ENCODE data around the gene ACOT8.
"Not testable (repeated sequence)": the region's sequence is repeated elsewhere in the genome, so short reads cannot be mapped to it uniquely, and the experiment has no call there.

Gene ACOT8

DNA sequence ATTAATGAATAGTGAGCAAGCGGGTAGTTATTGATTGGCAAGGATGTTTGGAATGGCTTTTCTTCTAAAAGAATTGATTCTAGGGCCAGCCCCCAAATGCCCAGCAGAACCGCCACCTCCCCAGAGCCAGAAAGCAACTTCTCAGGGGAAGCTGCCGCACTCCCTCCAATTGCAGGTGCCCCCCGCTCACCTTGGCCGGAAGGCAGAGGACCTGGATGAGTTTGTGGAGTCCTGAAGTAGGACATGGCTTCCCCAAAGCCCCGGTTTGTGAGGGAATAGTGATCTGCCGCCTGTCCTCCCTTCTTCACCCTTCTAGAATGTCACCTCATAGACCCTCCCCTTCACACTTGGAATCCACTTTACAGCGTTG lies 30.1 kb upstream of the ACOT8 start, which contains the start of gene SPATA25:
SPATA25 (minus strand) TSS at position 277 of the 370 bp plus-strand sequence; CDS start at position 245, 32 bp downstream.
- no peak for DNase-seq (ENCODE audit: low read depth)

DNA sequence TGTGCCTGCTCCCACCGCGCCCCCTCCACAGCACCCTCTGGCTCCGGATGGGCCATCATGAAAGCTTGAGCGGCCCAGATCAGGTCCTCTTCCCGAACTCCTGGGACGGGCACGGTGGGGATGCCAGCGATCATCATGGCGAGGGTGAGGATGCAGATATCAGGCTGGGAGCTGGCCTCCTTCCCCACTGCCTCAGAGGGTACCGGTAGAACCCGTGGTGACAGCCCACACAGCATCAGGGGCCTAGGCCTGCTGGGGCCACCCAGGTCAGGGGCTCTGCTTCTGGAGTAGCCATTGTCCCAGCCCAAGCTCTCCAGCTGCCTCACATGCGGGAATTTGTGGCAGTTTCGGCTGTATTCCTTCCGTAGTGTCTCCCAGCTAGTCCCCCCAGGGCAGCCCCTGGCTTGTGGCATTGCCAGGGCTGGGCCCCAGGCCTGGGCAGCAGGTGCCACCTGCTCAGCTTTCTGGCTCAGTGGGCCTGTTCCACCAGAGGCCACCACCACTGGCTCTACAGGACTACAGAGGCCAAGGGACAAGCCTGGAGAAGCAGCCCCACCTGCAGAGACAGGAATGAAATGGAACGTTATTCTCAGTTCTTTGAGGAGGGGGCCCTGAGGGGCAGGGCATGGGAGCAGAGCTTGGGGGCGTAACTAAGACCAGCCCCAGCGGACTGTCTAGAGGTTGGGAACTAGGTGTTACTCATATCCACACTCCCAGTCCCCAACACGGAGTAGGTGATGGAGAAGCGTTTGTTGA lies 29.6 kb upstream of the ACOT8 start:
- DNase-seq (ENCODE audit: low read depth): no peak

DNA sequence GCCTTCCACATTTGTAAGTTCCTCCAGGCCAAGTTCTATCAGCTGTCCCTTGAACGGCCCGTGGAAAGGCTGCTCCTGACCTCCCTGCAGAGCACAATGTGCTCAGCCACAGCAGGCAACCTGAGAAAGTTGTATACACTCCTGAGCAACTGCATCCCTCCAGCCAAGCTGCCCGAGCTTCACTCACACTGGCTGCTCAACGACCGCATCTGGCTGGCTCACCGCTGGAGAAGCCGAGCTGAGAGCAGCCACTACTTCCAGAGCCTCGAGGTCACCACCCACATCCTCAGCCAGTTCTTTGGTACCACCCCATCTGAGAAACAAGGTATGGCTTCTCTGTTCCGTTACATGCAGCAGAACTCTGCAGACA lies 25.9 kb upstream of the ACOT8 start:
- no peak for DNase-seq (ENCODE audit: low read depth)

DNA sequence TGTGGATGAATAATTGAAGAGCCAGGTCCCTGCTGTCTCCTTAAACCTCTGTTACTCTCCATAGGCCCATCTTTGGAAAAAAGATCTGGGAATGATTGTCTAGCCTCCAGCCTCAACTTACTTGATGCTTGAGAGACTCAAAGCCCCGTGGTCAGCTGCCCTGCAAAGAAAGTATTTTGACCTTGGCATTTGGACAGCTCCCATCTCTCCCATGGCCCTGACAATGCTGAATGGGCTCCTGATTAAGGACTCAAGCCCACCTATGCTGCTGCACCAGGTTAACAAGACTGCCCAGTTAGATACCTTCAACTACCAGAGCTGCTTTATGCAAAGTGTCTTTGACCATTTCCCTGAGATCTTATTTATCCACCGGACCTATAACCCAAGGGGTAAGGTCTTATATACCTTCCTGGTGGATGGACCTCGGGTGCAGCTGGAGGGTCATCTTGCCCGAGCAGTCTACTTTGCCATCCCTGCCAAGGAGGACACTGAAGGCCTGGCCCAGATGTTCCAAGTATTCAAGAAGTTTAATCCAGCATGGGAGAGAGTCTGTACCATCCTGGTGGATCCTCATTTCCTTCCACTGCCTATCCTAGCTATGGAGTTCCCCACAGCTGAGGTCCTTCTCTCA lies 25.4 kb upstream of the ACOT8 start:
- DNase-seq (ENCODE audit: low read depth): no peak

DNA sequence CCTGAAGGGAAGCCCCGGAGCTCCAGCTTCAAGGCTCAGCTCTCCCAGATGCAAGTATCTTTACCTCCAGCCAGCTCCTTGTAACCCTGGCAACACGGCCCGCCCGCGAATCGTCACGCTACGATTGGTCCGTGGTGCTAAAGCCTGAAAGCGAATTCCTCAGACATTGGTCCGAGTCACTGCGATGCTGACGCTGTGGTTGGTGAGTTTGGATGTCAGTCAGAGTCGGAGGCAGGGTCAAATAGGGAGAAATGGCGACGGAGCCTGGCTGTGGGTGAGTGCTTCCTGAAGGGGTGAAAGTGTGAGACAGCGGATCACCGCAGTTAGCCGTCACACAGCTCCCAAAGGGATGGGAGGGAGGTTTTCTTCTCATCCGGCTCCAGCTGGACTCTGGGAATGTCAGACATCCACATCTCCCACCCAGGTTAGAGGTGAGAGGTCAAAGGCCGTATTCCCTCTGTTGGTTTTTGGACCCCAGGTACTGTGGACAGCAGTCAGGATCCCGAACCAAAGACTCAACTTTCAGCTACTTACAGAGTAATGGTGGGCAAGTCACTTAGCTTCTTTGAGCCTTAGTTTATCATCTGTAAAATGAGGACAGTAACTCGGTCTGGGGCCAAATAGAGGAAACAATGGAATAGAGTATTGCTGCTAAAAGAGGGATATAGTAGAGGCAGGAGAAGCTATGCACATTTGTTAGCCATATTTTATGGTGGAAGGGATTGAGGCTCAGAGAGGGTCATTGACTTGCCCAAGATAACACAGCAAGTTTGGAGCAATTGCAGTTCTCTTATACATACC lies 24.0 kb upstream of the ACOT8 start, which contains the start of gene ZSWIM1:
ZSWIM1 (plus strand) TSS at position 240 of the 801 bp plus-strand sequence. CDS start 1,366 bp downstream, outside the sequence.
- DNase-seq (ENCODE audit: low read depth): peak; percentile 99

DNA sequence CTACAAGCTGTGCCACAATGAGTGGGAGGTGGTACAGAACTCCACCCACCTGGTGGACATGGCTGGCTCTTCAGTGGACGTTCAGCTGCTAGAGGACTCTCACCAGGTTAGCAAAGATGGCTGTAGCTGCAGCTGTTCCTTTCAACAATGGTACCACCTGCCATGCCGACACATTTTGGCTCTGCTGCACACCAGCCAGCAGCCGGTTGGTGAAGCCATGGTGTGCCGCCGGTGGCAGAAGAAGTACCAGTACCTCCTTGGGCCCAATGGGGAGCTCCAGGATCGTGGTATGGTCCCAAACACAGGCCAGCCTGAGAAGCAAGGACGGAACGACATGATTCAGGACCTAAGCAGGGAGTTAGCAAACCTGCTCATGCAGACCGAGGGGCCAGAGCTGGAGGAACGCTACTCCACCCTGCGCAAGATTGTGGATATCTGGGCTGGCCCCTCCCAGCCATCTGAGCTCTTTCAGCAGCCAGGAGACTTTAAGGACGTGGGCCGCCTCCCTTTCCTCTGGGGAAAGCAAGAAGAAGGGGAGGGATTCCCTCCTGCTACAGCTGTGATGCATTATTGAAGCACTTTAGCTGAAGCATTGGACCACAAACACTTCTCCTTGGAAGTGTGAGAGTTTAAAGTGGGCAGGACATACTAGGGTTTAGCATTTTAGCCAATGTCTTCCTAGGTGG lies 21.0 kb upstream of the ACOT8 start:
- DNase-seq (ENCODE audit: low read depth): no peak

DNA sequence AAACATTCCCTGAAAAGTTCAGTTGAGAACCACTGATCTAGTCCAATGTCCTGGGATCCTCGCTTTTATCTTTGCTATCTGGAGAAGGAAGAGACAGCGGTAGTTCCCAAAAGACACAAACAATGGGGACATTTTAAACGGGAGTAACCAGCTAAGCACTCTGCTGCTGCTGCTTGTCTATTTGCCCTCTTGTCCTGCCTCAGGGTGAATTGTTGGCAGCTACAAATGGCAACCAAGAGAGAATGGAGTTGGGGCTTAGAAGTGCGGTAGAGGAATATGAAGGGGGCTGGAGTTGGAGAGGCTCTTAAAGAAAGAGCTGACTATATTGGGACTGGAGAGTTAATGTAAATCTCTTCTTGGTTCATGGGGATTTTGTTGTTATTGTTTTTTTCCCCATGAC lies 17.4 kb upstream of the ACOT8 start:
- DNase-seq (ENCODE audit: low read depth): no peak

DNA sequence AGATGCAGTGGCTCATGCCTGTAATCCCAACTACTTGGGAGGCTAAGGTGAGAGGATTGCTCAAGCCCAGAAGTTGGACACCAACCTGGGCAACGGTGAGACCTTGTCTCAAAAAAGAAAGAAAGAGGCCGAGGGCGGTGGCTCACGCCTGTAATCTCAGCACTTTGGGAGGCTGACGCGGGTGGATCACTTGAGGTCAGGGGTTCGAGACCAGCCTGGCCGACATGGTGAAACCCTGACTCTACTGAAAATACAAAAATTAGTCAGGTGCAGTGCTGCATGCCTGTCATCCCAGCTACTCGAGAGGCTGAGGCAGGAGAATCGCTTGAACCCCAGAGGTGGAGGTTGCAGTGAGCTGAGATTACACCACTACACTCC lies 16.9 kb upstream of the ACOT8 start:
- DNase-seq (ENCODE audit: low read depth): not testable (repeated sequence)

DNA sequence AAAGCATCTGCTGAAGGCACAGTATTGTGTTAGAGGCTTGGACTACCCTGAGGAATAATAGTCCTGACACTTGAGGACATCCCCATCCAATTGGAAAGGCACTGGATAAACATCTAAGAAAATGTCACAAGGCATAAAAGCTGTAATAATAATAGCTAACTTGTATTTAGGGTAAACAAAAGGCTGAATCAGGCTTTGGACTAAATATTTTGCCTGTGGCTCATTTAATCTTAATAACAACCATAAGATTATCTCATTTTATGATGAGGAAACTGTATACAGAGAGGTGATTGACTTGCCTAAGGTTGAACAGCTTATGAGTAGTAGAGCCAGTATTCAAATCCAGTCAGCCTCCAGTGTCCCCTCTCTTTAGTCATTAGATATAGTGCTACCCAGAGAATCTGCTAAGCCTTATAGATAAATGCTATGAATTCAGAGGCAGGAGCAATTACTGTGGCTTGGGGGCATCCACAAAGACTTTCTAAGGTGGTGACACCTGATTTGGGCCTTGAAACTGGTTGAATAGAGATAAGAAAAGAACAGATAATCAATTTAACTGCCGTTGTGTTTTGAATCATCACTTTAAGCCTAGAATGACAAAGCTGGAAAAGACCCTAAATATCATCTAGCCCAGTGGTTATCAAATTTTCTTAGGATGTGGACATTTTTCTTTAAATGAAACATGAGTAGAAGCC lies 16.4 kb upstream of the ACOT8 start:
- DNase-seq (ENCODE audit: low read depth): no peak

DNA sequence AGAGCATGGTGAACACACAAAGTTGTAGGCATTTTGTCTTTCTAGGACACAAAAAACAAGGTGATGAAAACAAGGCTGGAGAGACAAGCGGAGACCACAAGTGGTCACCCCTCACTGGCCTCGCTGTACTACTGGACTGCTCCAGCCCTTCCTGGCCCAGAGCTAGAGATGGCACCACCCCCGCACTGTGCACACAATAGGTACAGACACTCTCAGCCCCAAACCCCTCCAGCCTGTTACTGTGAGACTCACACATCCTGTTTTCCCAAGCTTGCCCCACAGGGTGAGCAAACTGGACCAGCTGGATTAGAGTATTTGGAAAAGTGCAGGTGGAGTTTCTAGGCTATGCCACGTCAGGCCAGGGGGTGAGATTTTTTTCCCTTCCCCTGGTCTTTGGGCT lies 15.4 kb upstream of the ACOT8 start:
- DNase-seq (ENCODE audit: low read depth): no peak

DNA sequence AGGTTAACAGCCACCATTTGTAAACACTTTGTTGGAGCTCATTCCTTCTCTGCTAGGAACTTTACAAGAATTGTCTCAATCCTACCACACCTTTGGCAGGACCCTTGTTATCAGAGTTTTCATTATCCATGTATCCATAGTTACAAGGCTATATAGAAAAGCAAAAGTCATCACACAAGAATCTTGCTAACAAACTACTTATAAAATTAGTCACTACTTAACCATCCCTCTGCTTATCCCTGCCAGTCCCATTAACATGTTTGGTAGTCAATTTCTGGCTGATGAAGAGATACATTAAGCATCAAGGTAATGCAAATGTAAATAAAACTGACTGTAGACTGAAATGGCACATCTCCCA lies 10.6 kb upstream of the ACOT8 start:
- DNase-seq (ENCODE audit: low read depth): peak; percentile 75

DNA sequence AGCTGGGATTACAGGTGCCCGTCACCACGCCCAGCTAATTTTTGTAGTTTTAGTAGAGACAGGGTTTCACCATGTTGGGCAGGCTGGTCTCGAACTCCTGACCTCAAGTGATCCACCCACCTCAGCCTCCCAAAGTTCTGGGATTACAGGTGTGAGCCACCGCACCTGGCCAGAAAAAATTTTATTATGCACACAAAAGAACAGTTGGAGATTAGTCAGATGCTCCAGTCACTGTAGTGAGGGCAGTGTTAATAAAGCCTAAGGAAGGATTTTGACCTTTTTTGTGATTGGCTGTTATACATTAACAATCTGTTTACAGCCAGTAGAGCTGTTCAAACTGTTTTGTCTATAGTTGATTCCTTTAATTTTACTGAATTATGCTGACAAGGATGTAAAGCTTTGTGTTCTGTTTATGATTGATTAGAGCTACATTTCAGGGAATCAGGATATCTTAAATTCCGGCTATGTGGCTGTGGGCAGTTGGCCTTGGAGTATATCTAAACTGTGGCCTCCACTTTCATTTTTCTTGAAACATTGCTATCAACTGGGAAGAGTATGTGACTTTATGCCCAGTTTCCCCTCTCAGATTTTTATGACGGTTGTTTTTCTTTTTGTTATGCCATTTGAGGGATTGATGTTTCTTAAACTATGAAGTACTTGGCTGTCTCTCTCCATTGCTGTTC lies 10.1 kb upstream of the ACOT8 start:
- DNase-seq (ENCODE audit: low read depth): no peak

DNA sequence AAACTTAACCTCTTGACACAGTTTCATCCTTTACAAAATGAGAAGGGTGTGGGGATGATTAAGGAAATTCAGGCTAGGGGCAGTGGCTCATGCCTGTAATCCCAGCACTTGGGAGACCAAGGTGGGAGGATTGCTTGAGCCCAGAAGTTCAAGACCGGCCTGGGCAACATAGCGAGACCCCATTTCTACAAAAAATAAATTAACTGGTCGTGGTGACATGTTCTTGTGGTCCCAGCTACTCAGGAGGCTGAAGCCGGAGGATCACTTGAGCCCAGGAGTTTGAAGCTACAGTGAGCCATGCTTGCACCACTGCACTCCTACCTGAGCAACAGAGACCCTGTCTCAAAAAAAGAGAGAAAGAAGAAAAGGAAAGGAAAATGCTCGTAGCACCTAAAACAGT lies 9.3 kb upstream of the ACOT8 start:
- no peak for DNase-seq (ENCODE audit: low read depth)

DNA sequence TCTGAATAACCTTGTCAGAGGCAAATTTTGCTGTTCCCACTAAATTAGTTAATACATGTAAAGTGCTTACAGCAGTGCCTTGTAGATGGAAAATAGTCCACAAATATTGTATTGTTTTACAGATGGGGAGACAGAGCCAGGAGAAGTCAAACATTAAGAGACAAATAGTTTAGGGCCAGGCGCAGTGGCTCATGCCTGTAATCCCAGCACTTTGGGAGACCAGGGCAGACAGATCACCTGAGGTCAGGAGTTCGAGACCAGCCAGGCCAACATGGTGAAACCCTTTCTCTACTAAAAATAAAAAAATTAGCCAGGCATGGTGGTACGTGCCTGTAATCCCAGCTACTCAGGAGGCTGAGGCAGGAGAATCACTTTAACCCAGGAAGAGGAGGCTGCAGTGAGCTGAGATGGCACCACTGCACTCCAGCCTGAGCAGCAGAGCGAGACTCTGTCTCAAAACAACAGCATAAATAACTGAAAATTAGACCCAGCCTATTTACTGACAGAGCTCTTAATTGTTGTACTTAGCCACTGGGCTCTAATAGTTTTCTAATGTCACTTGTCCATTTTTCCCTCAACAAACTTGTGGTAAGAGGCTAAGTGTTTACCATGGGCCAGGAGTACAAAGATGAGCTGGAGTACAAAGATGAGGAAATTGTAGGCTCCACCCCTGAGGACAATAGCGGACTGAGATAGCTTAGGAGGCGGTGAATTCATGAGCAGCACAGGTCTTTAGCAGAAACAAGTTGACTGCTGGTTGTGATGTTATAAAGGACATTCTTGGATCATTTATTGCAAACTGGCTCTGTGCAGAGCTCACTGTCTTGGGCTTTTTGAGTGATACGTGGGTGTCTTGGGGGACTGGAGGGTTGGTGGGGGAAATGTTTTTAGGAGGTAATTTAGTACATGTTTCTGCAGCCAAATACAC lies 6.6 kb upstream of the ACOT8 start:
- DNase-seq (ENCODE audit: low read depth): no peak

DNA sequence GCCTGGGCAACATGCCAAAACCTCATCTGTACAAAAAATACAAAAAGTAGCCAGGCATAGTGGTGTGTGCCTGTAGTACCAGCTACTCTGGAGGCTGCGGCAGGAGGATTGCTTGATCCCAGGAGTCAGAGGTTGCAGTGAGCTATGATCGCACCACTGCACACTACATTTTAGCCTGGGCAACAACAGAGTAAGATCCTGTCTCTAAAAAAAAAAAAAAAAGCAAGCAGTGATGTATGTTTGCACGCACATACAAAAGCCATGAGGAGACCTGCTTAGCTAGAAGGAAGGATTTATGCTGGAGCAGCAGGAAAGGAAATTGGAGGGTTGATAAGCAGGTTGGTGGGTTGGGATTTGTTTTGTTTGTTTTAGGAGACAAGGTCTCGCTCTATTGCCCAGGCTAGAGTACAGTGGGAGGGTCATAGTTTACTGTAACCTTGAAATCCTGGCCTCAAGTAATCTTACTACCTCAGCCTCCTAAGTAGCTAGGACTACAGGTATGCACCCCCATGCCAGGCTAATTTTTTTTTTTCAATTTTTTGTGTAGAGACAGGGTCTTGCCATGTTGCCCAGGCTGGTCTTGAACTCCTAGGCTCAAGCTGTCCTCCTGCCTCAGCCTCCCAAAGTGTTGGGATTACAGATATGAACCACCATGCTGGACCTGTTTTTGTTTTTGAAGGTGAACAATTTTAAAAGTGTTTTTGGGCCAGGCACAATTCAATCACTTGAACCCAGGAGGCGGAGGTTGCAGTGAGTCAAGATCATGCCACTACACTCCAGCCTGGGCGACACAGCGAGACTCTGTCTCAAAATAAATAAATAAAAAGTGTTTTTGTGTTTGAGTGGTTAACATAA lies 4.3 kb upstream of the ACOT8 start:
- DNase-seq (ENCODE audit: low read depth): no peak

DNA sequence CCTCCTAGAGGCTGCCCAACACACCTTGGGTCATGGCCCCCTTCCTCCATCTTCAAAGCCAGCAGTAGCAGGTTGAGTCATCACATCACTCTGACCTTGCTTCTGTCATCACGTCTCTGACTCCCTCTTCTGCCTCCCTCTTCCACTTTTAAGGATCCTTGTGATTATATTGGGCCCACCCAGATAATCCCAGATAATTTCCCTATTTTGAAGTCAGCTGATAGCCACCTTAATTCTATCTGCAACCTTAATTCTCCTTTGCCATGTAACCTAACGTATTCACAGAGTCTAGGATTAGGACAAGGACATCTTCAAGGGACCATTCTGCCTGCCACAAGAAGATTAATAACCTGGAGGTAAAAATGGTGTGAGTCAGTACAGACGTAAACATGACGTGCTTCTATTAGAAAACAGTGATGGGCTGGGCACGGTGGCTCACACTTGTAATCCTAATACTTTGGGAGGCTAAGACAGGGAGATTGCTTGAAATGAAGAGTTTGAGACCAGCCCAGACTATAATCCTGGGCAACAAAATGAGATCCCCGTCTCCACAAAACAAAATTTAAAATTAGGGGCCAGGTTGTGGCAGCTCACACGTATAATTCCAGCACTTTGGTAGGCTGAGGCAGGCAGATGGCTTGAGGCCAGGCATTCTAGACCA lies 3.5 kb upstream of the ACOT8 start:
- no peak for DNase-seq (ENCODE audit: low read depth)

DNA sequence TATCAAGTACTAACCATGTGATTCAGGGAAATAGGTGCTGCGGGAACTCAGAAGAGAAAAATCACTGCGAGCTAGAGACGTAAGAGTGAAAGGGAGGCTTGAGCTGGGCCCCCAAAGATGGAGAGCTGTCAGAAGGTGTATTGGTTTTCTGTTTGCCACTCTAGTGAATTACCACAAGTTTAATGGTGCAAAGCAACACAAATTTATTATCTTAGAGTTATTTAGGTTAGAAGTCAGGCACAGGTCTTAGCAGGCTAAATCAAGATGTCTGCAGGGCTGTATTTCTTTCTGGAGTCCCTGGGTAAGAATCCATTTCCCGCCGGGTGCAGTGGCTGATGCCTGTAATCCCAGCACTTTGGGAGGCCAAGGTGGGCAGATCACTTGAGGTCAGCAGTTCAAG lies 2.7 kb upstream of the ACOT8 start:
- DNase-seq (ENCODE audit: low read depth): no peak

DNA sequence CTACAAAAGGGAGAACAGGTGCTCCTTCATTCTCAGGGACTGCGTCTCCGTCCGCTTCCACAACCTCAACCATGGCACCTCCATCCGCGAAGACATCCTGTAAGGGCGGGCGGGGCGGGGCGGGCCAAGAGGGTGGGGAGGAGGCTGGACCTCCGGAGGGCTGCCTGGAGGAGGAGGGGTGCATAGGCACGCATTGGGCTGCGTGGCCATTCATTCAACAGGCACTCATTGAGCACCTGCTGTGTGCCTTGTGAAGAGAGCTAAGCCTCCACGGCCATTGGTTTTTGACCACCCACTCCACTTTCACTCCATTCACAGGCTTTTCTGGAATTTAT lies 657 bp upstream of the ACOT8 start:
- no peak for DNase-seq (ENCODE audit: low read depth)

DNA sequence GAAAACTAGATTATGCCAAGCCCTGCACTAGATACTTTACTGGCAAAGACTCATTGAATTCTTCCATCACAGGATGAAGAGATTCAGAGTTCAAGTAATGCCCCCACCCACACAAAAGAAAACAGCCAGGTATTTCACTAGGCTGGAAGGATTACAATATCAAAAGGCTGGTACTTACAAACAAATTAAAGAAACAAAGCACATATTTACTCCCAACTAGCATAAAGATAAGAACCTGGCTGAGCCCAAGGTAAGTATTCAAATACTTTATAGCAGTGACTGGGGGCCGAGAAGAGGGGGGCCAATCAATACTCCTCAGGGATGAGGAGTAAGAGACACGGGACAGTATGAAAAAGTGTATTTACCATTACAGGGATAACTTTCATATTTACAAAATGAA lies 3.7 kb downstream of the ACOT8 start:
- DNase-seq (ENCODE audit: low read depth): no peak

Data from HS-5 (cell line).